B cell (primary cell): ENCODE results near the gene PFN1. TPM values are rescaled to one million over a fixed set of nuclear protein-coding genes. Genes with fewer than 3 reads are reported as not detected.

Experiments
- ATAC-seq: fragments of 200-7000 bp; cut with Tn5 transposase; one replicate; pipeline ENCODE4 v1.10.0; 2021; ENCODE audit warnings: low read depth, mild to moderate bottlenecking, moderate number of reproducible peaks, moderate library complexity
- CTCF ChIA-PET: fragments of 350-600 bp; sonication (Branson Sonifier 250); formaldehyde crosslinking; loops from one replicate; lab custom pipeline; 2021; ENCODE audit warnings: antibody characterized with exemption, inconsistent platforms; lab: Charles Lee
- POLR2A ChIA-PET: fragments of 350-600 bp; sonication (Branson Sonifier 250); formaldehyde crosslinking; loops from one replicate; lab custom pipeline; 2021; ENCODE audit warnings: antibody characterized with exemption; lab: Charles Lee
- DNase-seq: peaks from one replicate; pipeline ENCODE4 v3.0.0; 2013
- H2AFZ ChIP-seq: 2 replicates; pipeline ENCODE4 v1.6.1; 2012; ENCODE audit warnings: mild to moderate bottlenecking, low read depth, low read length; ENCODE audit not compliant: insufficient read depth, poor library complexity, severe bottlenecking
- H3K27ac ChIP-seq, 2 donors: 1 replicate in 1 of 2; 2 replicates in 1 of 2; pipeline ENCODE4 v1.5.1; 2012 to 2013; ENCODE audit warnings: low read length in 2 of 2, mild to moderate bottlenecking in 2 of 2, moderate library complexity in 1 of 2
- H3K27me3 ChIP-seq, 4 experiments: fragments of 200-600 bp in 1 of 4; sonication (generic) in 1 of 4; replicated peaks in 1 of 4; 1 replicate in 2 of 4; 2 replicates in 2 of 4; pipeline versions ENCODE4 v1.6.1 to v1.7.0; 2013 to 2016; ENCODE audit warnings: low read length in 3 of 4, mild to moderate bottlenecking in 2 of 4, mixed read lengths in 1 of 4, moderate library complexity in 1 of 4; ENCODE audit not compliant: insufficient read depth in 4 of 4, control insufficient read depth in 3 of 4; ENCODE audit errors: control extremely low read depth in 1 of 4
- H3K36me3 ChIP-seq, 2 experiments: replicated peaks in 1 of 2; 1 replicate in 1 of 2; 2 replicates in 1 of 2; pipeline versions ENCODE4 v1.6.1 to v1.7.1; 2013; ENCODE audit warnings: low read length in 1 of 2; ENCODE audit not compliant: insufficient read depth in 2 of 2, control insufficient read depth in 1 of 2; ENCODE audit errors: control extremely low read depth in 1 of 2, extremely low read depth in 1 of 2
- H3K4me1 ChIP-seq, 2 donors: fragments of 200-600 bp in 1 of 2; sonication (generic) in 1 of 2; 1 replicate in 1 of 2; 2 replicates in 1 of 2; pipeline versions ENCODE4 v1.5.1 to v1.6.1; 2013 to 2017; ENCODE audit warnings: low read length in 2 of 2; ENCODE audit not compliant: control insufficient read depth in 2 of 2, insufficient read depth in 2 of 2
- H3K4me2 ChIP-seq: replicated peaks from 2 replicates; pipeline ENCODE3; 2012; ENCODE audit warnings: mild to moderate bottlenecking, low read depth, low read length; ENCODE audit not compliant: poor library complexity, severe bottlenecking
- H3K4me3 ChIP-seq, 5 experiments: fragments of 200-600 bp in 1 of 5; sonication (generic) in 1 of 5; 1 replicate in 3 of 5; 2 replicates in 2 of 5; pipeline versions ENCODE4 v1.5.1 to v1.7.0; 2011 to 2016; ENCODE audit warnings: low read length in 4 of 5, mild to moderate bottlenecking in 4 of 5, low read depth in 2 of 5, control low read depth in 1 of 5, moderate library complexity in 1 of 5; ENCODE audit not compliant: insufficient read depth in 1 of 5; ENCODE audit errors: control extremely low read depth in 1 of 5, extremely low read depth in 1 of 5
- H3K79me2 ChIP-seq: fragments of 200-600 bp; sonication (generic); one replicate; pipeline ENCODE4 v1.6.0; 2016; ENCODE audit warnings: low read length; ENCODE audit not compliant: control insufficient read depth, insufficient read depth
- H3K9ac ChIP-seq: fragments of 200-600 bp; sonication (generic); 2 replicates; pipeline ENCODE4 v1.6.1; 2017; ENCODE audit warnings: mild to moderate bottlenecking, low read length, moderate library complexity
- H3K9me3 ChIP-seq, 3 donors: one replicate each; pipeline versions ENCODE4 v1.6.1 to v1.7.1; 2013; ENCODE audit warnings: low read length in 2 of 3; ENCODE audit not compliant: control insufficient read depth in 2 of 3, insufficient read depth in 1 of 3; ENCODE audit errors: control extremely low read depth in 1 of 3
- H4K20me1 ChIP-seq: 2 replicates; pipeline ENCODE4 v1.6.0; 2012; ENCODE audit warnings: mild to moderate bottlenecking, low read length; ENCODE audit not compliant: insufficient read depth, control insufficient read depth, poor library complexity, severe bottlenecking
- H3K27ac Mint-ChIP-seq: one replicate; pipeline ENCODE4 v1.8.0; 2021; ENCODE audit warnings: mixed read lengths
- H3K27me3 Mint-ChIP-seq: one replicate; pipeline ENCODE4 v1.8.0; 2021; ENCODE audit warnings: mixed read lengths
- H3K4me1 Mint-ChIP-seq: one replicate; pipeline ENCODE4 v1.8.0; 2021; ENCODE audit warnings: mixed read lengths
- H3K4me3 Mint-ChIP-seq: one replicate; pipeline ENCODE4 v1.8.0; 2021; ENCODE audit warnings: mixed read lengths
- H3K9me3 Mint-ChIP-seq: one replicate; pipeline ENCODE4 v1.8.0; 2022; ENCODE audit warnings: mixed read lengths; ENCODE audit not compliant: insufficient read depth
- EZH2 ChIP-seq: IDR thresholded peaks from 2 replicates; pipeline ENCODE4 v1.6.1; 2012; ENCODE audit warnings: borderline replicate concordance, low read depth, mild to moderate bottlenecking, moderate library complexity, low read length; ENCODE audit not compliant: insufficient read depth, poor library complexity, severe bottlenecking
- WGBS: methylation state at CpG from one replicate; pipeline ENCODE4 v1.1.5; 2013; ENCODE audit warnings: missing lambda C conversion rate; ENCODE audit not compliant: insufficient coverage; 5-methylcytosine and 5-hydroxymethylcytosine counted together
- intact Hi-C: fragments of 100-400 bp; cut with micrococcal nuclease; formaldehyde crosslinking; loops from one replicate; pipeline ENCODE4 v1.10.0; 2022
- polyA plus RNA-seq: library from polyadenylated mRNA; depleted of rRNA; stranded (reverse); fragments of >200 nt; gene quantifications from 2 replicates; pipeline ENCODE4 v1.2.3, GENCODE V29; 2012
- total RNA-seq, 2 donors: library from RNA; stranded (reverse); fragments of 120-200 nt in 1 of 2; gene quantifications; 1 replicate in 1 of 2; 2 replicates in 1 of 2; pipeline versions ENCODE4 v1.2.3 to v1.2.4, GENCODE V29; 2013 to 2022
- TF ChIP-seq, protein P1 (sequence below): fragments of 200-600 bp; IDR thresholded peaks from one replicate; pipeline ENCODE4 v1.8.0; 2022; ENCODE audit warnings: antibody characterized with exemption, mild to moderate bottlenecking

PFN1 gene
- total and polyA plus RNA-seq, 2 donors (not counting 1 experiment from before 2014, with no cell fraction given), result 330 to 609 TPM

DNA sequence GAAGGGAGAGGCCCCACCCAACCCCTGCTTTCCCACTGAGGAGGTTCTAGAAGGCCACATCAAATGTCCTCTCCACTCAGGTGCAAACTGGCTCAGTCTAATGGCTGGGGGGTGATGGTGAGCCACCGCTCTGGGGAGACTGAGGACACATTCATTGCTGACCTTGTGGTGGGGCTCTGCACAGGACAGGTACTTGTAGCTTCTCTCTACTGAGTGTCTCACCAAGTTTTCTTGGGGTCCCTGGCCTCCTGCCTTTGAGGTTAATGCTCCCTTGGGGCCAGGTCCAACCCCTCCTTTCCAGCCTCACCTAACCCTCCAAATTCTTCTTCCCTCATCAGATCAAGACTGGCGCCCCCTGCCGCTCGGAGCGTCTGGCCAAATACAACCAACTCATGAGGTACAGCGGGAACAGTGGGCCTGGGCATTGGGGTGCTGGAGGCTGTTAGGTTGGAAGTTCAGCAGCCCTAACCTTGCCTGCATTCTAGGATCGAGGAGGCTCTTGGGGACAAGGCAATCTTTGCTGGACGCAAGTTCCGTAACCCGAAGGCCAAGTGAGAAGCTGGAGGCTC, 8.2 kb upstream of the PFN1 start:
- H3K27me3 Mint-ChIP-seq, result no peaks in the 10 kb centered on the region
- ATAC-seq (no peak), DNase-seq (no peak)
- no peaks in the 10 kb centered on the region for H3K9me3 Mint-ChIP-seq
- intact Hi-C loops, result no loop called here
- no peak overlapping the region for H3K4me3 Mint-ChIP-seq
- Histone ChIP-seq H3K4me3 (no peak overlapping the region), H3K79me2 (no peaks in the 10 kb centered on the region), H3K36me3 (peaks cover 0 to 21% of the 10 kb centered on the region in 2 experiments), H3K4me1 (no peaks in the 10 kb centered on the region), H2AFZ (no peak overlapping the region), H3K9ac (no peak overlapping the region), H3K27me3 (no peaks in the 10 kb centered on the region), H4K20me1 (no peaks in the 10 kb centered on the region), H3K4me2 (no peak overlapping the region), H3K27ac (no peak overlapping the region), H3K9me3 (no peaks in the 10 kb centered on the region)
- ChIA-PET POLR2A (interaction anchor here (0.6 to 1.8 kb wide), 3 partner anchors 9 to 47 kb away, joined by 3 to 5 read pairs (median 3); no protein-coding TSS in a partner anchor), CTCF (interaction anchor here (1.8 to 2.9 kb wide), 4 partner anchors 11 to 54 kb away, joined by 5 to 13 read pairs (median 6); partner anchors contain the start of genes CHRNE and SPAG7)
- no peak overlapping the region for H3K27ac Mint-ChIP-seq
- TF ChIP-seq, protein P1, sequence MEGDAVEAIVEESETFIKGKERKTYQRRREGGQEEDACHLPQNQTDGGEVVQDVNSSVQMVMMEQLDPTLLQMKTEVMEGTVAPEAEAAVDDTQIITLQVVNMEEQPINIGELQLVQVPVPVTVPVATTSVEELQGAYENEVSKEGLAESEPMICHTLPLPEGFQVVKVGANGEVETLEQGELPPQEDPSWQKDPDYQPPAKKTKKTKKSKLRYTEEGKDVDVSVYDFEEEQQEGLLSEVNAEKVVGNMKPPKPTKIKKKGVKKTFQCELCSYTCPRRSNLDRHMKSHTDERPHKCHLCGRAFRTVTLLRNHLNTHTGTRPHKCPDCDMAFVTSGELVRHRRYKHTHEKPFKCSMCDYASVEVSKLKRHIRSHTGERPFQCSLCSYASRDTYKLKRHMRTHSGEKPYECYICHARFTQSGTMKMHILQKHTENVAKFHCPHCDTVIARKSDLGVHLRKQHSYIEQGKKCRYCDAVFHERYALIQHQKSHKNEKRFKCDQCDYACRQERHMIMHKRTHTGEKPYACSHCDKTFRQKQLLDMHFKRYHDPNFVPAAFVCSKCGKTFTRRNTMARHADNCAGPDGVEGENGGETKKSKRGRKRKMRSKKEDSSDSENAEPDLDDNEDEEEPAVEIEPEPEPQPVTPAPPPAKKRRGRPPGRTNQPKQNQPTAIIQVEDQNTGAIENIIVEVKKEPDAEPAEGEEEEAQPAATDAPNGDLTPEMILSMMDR, result no peak
- TF ChIP-seq EZH2, result no peak
- no peaks in the 10 kb centered on the region for H3K4me1 Mint-ChIP-seq
- WGBS, result 100% methylated on average over 6 of the region's 10 CpGs

DNA sequence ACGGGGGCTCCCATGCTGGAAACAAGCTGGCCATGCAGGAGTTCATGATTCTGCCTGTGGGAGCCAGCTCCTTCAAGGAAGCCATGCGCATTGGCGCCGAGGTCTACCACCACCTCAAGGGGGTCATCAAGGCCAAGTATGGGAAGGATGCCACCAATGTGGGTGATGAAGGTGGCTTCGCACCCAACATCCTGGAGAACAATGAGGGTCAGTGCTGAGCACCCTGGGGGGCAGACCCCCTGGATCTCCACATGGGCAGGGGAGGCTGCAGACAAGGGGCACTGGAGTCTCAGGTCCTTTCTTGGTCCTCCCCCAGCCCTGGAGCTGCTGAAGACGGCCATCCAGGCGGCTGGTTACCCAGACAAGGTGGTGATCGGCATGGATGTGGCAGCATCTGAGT, 6.8 kb upstream of the PFN1 start:
- Histone ChIP-seq H3K36me3 (peaks cover 0 to 12% of the 10 kb centered on the region in 2 experiments), H3K4me2 (no peak overlapping the region), H4K20me1 (no peaks in the 10 kb centered on the region), H3K4me3 (no peak overlapping the region), H3K79me2 (peaks cover 7% of the 10 kb centered on the region), H3K9ac (no peak overlapping the region), H3K4me1 (peaks cover 7 to 11% of the 10 kb centered on the region in 2 donors), H2AFZ (no peak overlapping the region), H3K27me3 (no peaks in the 10 kb centered on the region), H3K9me3 (no peaks in the 10 kb centered on the region), H3K27ac (no peak overlapping the region)
- ChIA-PET POLR2A (interaction anchor here (0.7 kb wide), 2 partner anchors 134 to 1392 kb away, joined by 3 to 5 read pairs; no protein-coding TSS in a partner anchor), CTCF (interaction anchor here (0.5 to 2.1 kb wide), 4 partner anchors 9 to 50 kb away, joined by 3 to 8 read pairs (median 4); partner anchors contain the start of genes RNF167 and SLC25A11)
- H3K4me1 Mint-ChIP-seq, result peaks cover 12% of the 10 kb centered on the region
- 98% methylated on average over 8 of the region's 8 CpGs for WGBS
- no peaks in the 10 kb centered on the region for H3K27me3 Mint-ChIP-seq
- no peaks in the 10 kb centered on the region for H3K9me3 Mint-ChIP-seq
- no peak overlapping the region for H3K27ac Mint-ChIP-seq
- intact Hi-C loops, result no loop called here
- ATAC-seq (no peak), DNase-seq (no peak)
- TF ChIP-seq, protein P1, result no peak
- TF ChIP-seq EZH2, result no peak
- no peak overlapping the region for H3K4me3 Mint-ChIP-seq
